ENCODE data around the gene DCHS2.

Gene DCHS2

GRCh38 chr4:154317201-154317999 lies 174.2 kb downstream of the DCHS2 start:
- no peak overlapping the region for H4K91ac ChIP-seq (ENCODE audit: low read depth, low read length, poor library complexity)
- whole genome bisulfite sequencing, 2 donors (ENCODE audit: extremely low coverage in 2 of 2, insufficient read length in 2 of 2, insufficient replicate concordance in 1 of 2): no CpG with 5 or more reads among the region's 2 CpGs

GRCh38 chr4:154315741-154316140 lies 175.9 kb downstream of the DCHS2 start:
- DNase-seq (ENCODE audit: low spot score): no peak
- H4K91ac ChIP-seq (ENCODE audit: low read depth, low read length, poor library complexity): no peak overlapping the region
- H2AK5ac ChIP-seq (ENCODE audit: low read depth, low read length): no peak overlapping the region
- no peak overlapping the region for H2BK120ac ChIP-seq (ENCODE audit: low read depth, low read length)
- H4K8ac ChIP-seq (ENCODE audit: low read depth, low read length): no peak overlapping the region
- no peaks in the 10 kb centered on the region for H3K36me3 ChIP-seq (replicated peaks in 1 of 2; ENCODE audit: control insufficient read depth in 2 of 2, insufficient read depth in 2 of 2, low read length in 2 of 2)
- no peak overlapping the region for H2BK15ac ChIP-seq (ENCODE audit: low read length)
- peaks cover 0 to 2% of the 10 kb centered on the region in 2 donors for H3K4me1 ChIP-seq (ENCODE audit: control insufficient read depth in 2 of 2, insufficient read depth in 1 of 2, low read depth in 1 of 2, low read length in 2 of 2)
- H3K27me3 ChIP-seq (ENCODE audit: control insufficient read depth in 3 of 3, insufficient read depth in 3 of 3, low read depth in 1 of 3, low read length in 3 of 3): no peaks in the 10 kb centered on the region
- no peak overlapping the region for H3K14ac ChIP-seq (ENCODE audit: low read length)
- H3K18ac ChIP-seq (ENCODE audit: low read length): no peak overlapping the region
- no peak overlapping the region for H2BK12ac ChIP-seq (ENCODE audit: low read length)
- no peaks in the 10 kb centered on the region for H3K79me1 ChIP-seq (ENCODE audit: low read depth, low read length)
- peaks cover 0 to 5% of the 10 kb centered on the region in 2 donors for H3K9me3 ChIP-seq (replicated peaks in 1 of 2; ENCODE audit: control insufficient read depth in 2 of 2, insufficient read depth in 1 of 2, low read depth in 1 of 2, low read length in 2 of 2)
- no peak overlapping the region for H3K4ac ChIP-seq (ENCODE audit: low read length)
- no peak overlapping the region for H3K23ac ChIP-seq (ENCODE audit: low read depth, low read length, poor library complexity)
- H3K4me3 ChIP-seq (ENCODE audit: low read length in 2 of 2): no peak overlapping the region
- H2BK5ac ChIP-seq (ENCODE audit: low read length): no peak overlapping the region
- H2AFZ ChIP-seq (ENCODE audit: low read length): no peak overlapping the region
- no peak overlapping the region for H3K9ac ChIP-seq (ENCODE audit: low read depth, low read length, poor library complexity)
- no peak overlapping the region for H3K4me2 ChIP-seq (ENCODE audit: insufficient read depth, low read length, poor library complexity, severe bottlenecking)
- H3K27ac ChIP-seq (replicated peaks; ENCODE audit: low read length): no peak overlapping the region

More at GRCh38 chr4:154317201-154317999, 174.2 kb downstream of the DCHS2 start:
- Histone ChIP-seq H2BK5ac (ENCODE audit: low read length) (no peak overlapping the region), H3K23ac (ENCODE audit: low read depth, low read length, poor library complexity) (no peak overlapping the region), H4K8ac (ENCODE audit: low read depth, low read length) (no peak overlapping the region), H2BK15ac (ENCODE audit: low read length) (no peak overlapping the region), H3K27ac (replicated peaks; ENCODE audit: low read length) (no peak overlapping the region), H3K9ac (ENCODE audit: low read depth, low read length, poor library complexity) (no peak overlapping the region), H3K4me3 (ENCODE audit: low read length in 2 of 2) (no peak overlapping the region), H3K36me3 (replicated peaks in 1 of 2; ENCODE audit: control insufficient read depth in 2 of 2, insufficient read depth in 2 of 2, low read length in 2 of 2) (no peaks in the 10 kb centered on the region), H3K79me1 (ENCODE audit: low read depth, low read length) (no peaks in the 10 kb centered on the region), H3K9me3 (replicated peaks in 1 of 2; ENCODE audit: control insufficient read depth in 2 of 2, insufficient read depth in 1 of 2, low read depth in 1 of 2, low read length in 2 of 2) (peaks cover 0 to 5% of the 10 kb centered on the region in 2 donors), H2BK12ac (ENCODE audit: low read length) (no peak overlapping the region), H3K4ac (ENCODE audit: low read length) (no peak overlapping the region), H3K14ac (ENCODE audit: low read length) (no peak overlapping the region), H2BK120ac (ENCODE audit: low read depth, low read length) (no peak overlapping the region), H2AFZ (ENCODE audit: low read length) (no peak overlapping the region), H3K4me2 (ENCODE audit: insufficient read depth, low read length, poor library complexity, severe bottlenecking) (no peak overlapping the region), H3K27me3 (ENCODE audit: control insufficient read depth in 3 of 3, insufficient read depth in 3 of 3, low read depth in 1 of 3, low read length in 3 of 3) (no peaks in the 10 kb centered on the region), H3K18ac (ENCODE audit: low read length) (no peak overlapping the region), H3K4me1 (ENCODE audit: control insufficient read depth in 2 of 2, insufficient read depth in 1 of 2, low read depth in 1 of 2, low read length in 2 of 2) (peaks cover 0 to 2% of the 10 kb centered on the region in 2 donors), H2AK5ac (ENCODE audit: low read depth, low read length) (no peak overlapping the region)
- no peak for DNase-seq (ENCODE audit: low spot score)

GRCh38 chr4:154314248-154314647 lies 177.4 kb downstream of the DCHS2 start:
- Histone ChIP-seq H3K27ac (replicated peaks; ENCODE audit: low read length) (no peak overlapping the region), H2BK120ac (ENCODE audit: low read depth, low read length) (no peak overlapping the region), H2BK5ac (ENCODE audit: low read length) (no peak overlapping the region), H2BK12ac (ENCODE audit: low read length) (no peak overlapping the region), H3K23ac (ENCODE audit: low read depth, low read length, poor library complexity) (no peak overlapping the region), H3K18ac (ENCODE audit: low read length) (no peak overlapping the region), H3K4ac (ENCODE audit: low read length) (no peak overlapping the region), H3K36me3 (replicated peaks in 1 of 2; ENCODE audit: control insufficient read depth in 2 of 2, insufficient read depth in 2 of 2, low read length in 2 of 2) (no peaks in the 10 kb centered on the region), H4K91ac (ENCODE audit: low read depth, low read length, poor library complexity) (no peak overlapping the region), H4K8ac (ENCODE audit: low read depth, low read length) (no peak overlapping the region), H2AK5ac (ENCODE audit: low read depth, low read length) (no peak overlapping the region), H3K27me3 (ENCODE audit: control insufficient read depth in 3 of 3, insufficient read depth in 3 of 3, low read depth in 1 of 3, low read length in 3 of 3) (no peaks in the 10 kb centered on the region), H3K4me3 (ENCODE audit: low read length in 2 of 2) (no peak overlapping the region), H3K14ac (ENCODE audit: low read length) (no peak overlapping the region), H2AFZ (ENCODE audit: low read length) (no peak overlapping the region), H3K4me1 (ENCODE audit: control insufficient read depth in 2 of 2, insufficient read depth in 1 of 2, low read depth in 1 of 2, low read length in 2 of 2) (peaks cover 0 to 2% of the 10 kb centered on the region in 2 donors), H3K79me1 (ENCODE audit: low read depth, low read length) (no peaks in the 10 kb centered on the region), H3K4me2 (ENCODE audit: insufficient read depth, low read length, poor library complexity, severe bottlenecking) (no peak overlapping the region), H2BK15ac (ENCODE audit: low read length) (no peak overlapping the region), H3K9me3 (replicated peaks in 1 of 2; ENCODE audit: control insufficient read depth in 2 of 2, insufficient read depth in 1 of 2, low read depth in 1 of 2, low read length in 2 of 2) (peaks cover 0 to 5% of the 10 kb centered on the region in 2 donors), H3K9ac (ENCODE audit: low read depth, low read length, poor library complexity) (no peak overlapping the region)
- DNase-seq (ENCODE audit: low spot score): no peak
- no CpG with 5 or more reads among the region's 4 CpGs for WGBS, 2 donors (ENCODE audit: extremely low coverage in 2 of 2, insufficient read length in 2 of 2, insufficient replicate concordance in 1 of 2)

- Histone ChIP-seq H2AFZ (ENCODE audit: low read length) (no peak overlapping the region), H2BK12ac (ENCODE audit: low read length) (no peak overlapping the region), H3K4ac (ENCODE audit: low read length) (no peak overlapping the region), H3K23ac (ENCODE audit: low read depth, low read length, poor library complexity) (no peak overlapping the region), H2BK5ac (ENCODE audit: low read length) (no peak overlapping the region), H2AK5ac (ENCODE audit: low read depth, low read length) (no peak overlapping the region), H3K9me3 (replicated peaks in 1 of 2; ENCODE audit: control insufficient read depth in 2 of 2, insufficient read depth in 1 of 2, low read depth in 1 of 2, low read length in 2 of 2) (no peaks in the 10 kb centered on the region), H3K4me1 (ENCODE audit: control insufficient read depth in 2 of 2, insufficient read depth in 1 of 2, low read depth in 1 of 2, low read length in 2 of 2) (peaks cover 0 to 2% of the 10 kb centered on the region in 2 donors), H3K9ac (ENCODE audit: low read depth, low read length, poor library complexity) (no peak overlapping the region), H2BK15ac (ENCODE audit: low read length) (no peak overlapping the region), H3K27me3 (ENCODE audit: control insufficient read depth in 3 of 3, insufficient read depth in 3 of 3, low read depth in 1 of 3, low read length in 3 of 3) (no peaks in the 10 kb centered on the region), H3K18ac (ENCODE audit: low read length) (no peak overlapping the region), H3K27ac (replicated peaks; ENCODE audit: low read length) (no peak overlapping the region), H3K79me1 (ENCODE audit: low read depth, low read length) (no peaks in the 10 kb centered on the region), H4K8ac (ENCODE audit: low read depth, low read length) (no peak overlapping the region), H3K14ac (ENCODE audit: low read length) (no peak overlapping the region), H3K36me3 (replicated peaks in 1 of 2; ENCODE audit: control insufficient read depth in 2 of 2, insufficient read depth in 2 of 2, low read length in 2 of 2) (no peaks in the 10 kb centered on the region), H4K91ac (ENCODE audit: low read depth, low read length, poor library complexity) (no peak overlapping the region), H3K4me2 (ENCODE audit: insufficient read depth, low read length, poor library complexity, severe bottlenecking) (no peak overlapping the region), H2BK120ac (ENCODE audit: low read depth, low read length) (no peak overlapping the region), H3K4me3 (ENCODE audit: low read length in 2 of 2) (no peak overlapping the region)
- no peak for DNase-seq (ENCODE audit: low spot score)
- WGBS, 2 donors (ENCODE audit: extremely low coverage in 2 of 2, insufficient read length in 2 of 2, insufficient replicate concordance in 1 of 2): no CpG with 5 or more reads among the region's 5 CpGs
These were observed 178.5 kb downstream of the DCHS2 start for GRCh38 chr4:154313004-154313585.

All from neuronal stem cell (in vitro differentiated cells).